WTC11 (cell line): Measurements from ENCODE around the gene DSTYK. TPM values are rescaled to one million over a fixed set of nuclear protein-coding genes. Genes with fewer than 3 reads are reported as not detected.

Source experiments
- ATAC-seq: fragments of 200-7000 bp; cut with Tn5 transposase; 2 replicates; pipeline ENCODE4 v1.10.0; 2021; ENCODE audit warnings: mild to moderate bottlenecking, moderate library complexity
- CTCF ChIA-PET: fragments of 300-600 bp; sonication (Branson Sonifier 250); formaldehyde crosslinking; loops from one replicate; lab custom pipeline; 2021; ENCODE audit warnings: antibody characterized with exemption; lab: Charles Lee
- POLR2A ChIA-PET: fragments of 350-600 bp; sonication (Branson Sonifier 250); formaldehyde crosslinking; loops from one replicate; lab custom pipeline; 2021; ENCODE audit warnings: antibody characterized with exemption; lab: Charles Lee
- DNase-seq: peaks from one replicate; pipeline ENCODE4 v3.0.0; 2021; ENCODE audit warnings: low spot score
- H3K27ac Mint-ChIP-seq: 2 replicates; pipeline ENCODE4 v1.8.0; 2021; ENCODE audit warnings: mixed read lengths
- H3K27me3 Mint-ChIP-seq: 2 replicates; pipeline ENCODE4 v1.8.0; 2021; ENCODE audit warnings: low read depth, mild to moderate bottlenecking, moderate library complexity, mixed read lengths
- H3K36me3 Mint-ChIP-seq: 2 replicates; pipeline ENCODE4 v1.8.0; 2021; ENCODE audit warnings: mixed read lengths
- H3K4me1 Mint-ChIP-seq: 2 replicates; pipeline ENCODE4 v1.8.0; 2022; ENCODE audit warnings: mixed read lengths
- H3K4me3 Mint-ChIP-seq: 2 replicates; pipeline ENCODE4 v1.8.0; 2021; ENCODE audit warnings: mild to moderate bottlenecking, moderate library complexity, mixed read lengths
- H3K9me3 Mint-ChIP-seq: 2 replicates; pipeline ENCODE4 v1.8.0; 2021; ENCODE audit warnings: mixed read lengths
- AR ChIP-seq: fragments of 250-450 bp; sonication (Bioruptor Pico); IDR thresholded peaks from 2 replicates; pipeline ENCODE4 v1.9.0; 2021; ENCODE audit warnings: mild to moderate bottlenecking
- CREM ChIP-seq: sonication (generic); formaldehyde crosslinking; IDR thresholded peaks from 2 replicates; pipeline ENCODE4 v1.8.1; 2022; ENCODE audit warnings: mild to moderate bottlenecking, missing genetic modification reagents, moderate library complexity
- FOXK1 ChIP-seq: sonication (generic); formaldehyde crosslinking; IDR thresholded peaks from 2 replicates; pipeline ENCODE4 v1.8.0; 2022; ENCODE audit warnings: mild to moderate bottlenecking, moderate library complexity, missing genetic modification reagents
- JAZF1 ChIP-seq: fragments of 250-450 bp; sonication (Bioruptor Pico); IDR thresholded peaks from 2 replicates; pipeline ENCODE4 v1.9.0; 2021; ENCODE audit warnings: moderate library complexity, mild to moderate bottlenecking, inconsistent platforms
- NFE2L1 ChIP-seq: sonication (generic); formaldehyde crosslinking; IDR thresholded peaks from 2 replicates; pipeline ENCODE4 v1.8.1; 2023; ENCODE audit warnings: missing genetic modification reagents
- PREB ChIP-seq: sonication (generic); formaldehyde crosslinking; IDR thresholded peaks from 2 replicates; pipeline ENCODE4 v1.8.1; 2022; ENCODE audit warnings: mild to moderate bottlenecking, missing genetic modification reagents, moderate library complexity, borderline replicate concordance
- RORB ChIP-seq: fragments of 250-450 bp; sonication (Bioruptor Pico); IDR thresholded peaks from 2 replicates; pipeline ENCODE4 v1.9.0; 2021; ENCODE audit warnings: mild to moderate bottlenecking
- SP1 ChIP-seq: sonication (generic); formaldehyde crosslinking; conservative IDR thresholded peaks from 2 replicates; pipeline ENCODE4 v1.8.1; 2022; ENCODE audit warnings: missing genetic modification reagents
- TP53 ChIP-seq: sonication (generic); formaldehyde crosslinking; IDR thresholded peaks from 2 replicates; pipeline ENCODE4 v1.8.1; 2023; ENCODE audit warnings: mild to moderate bottlenecking, missing genetic modification reagents
- ZNF219 ChIP-seq: sonication (generic); formaldehyde crosslinking; IDR thresholded peaks from 2 replicates; pipeline ENCODE4 v1.8.0; 2023; ENCODE audit warnings: missing genetic modification reagents, mild to moderate bottlenecking, borderline replicate concordance
- ZNF396 ChIP-seq: fragments of 250-450 bp; sonication (Bioruptor Pico); IDR thresholded peaks from 2 replicates; pipeline ENCODE4 v1.8.0; 2021; ENCODE audit warnings: mild to moderate bottlenecking, moderate library complexity, borderline replicate concordance
- total RNA-seq: library from RNA; stranded (reverse); gene quantifications from 3 replicates; pipeline ENCODE4 v1.2.3, GENCODE V29; 2021
- TF ChIP-seq, protein P1 (sequence below): sonication (generic); formaldehyde crosslinking; IDR thresholded peaks from 2 replicates; pipeline ENCODE4 v1.8.1; 2023; ENCODE audit warnings: mild to moderate bottlenecking, moderate library complexity, missing genetic modification reagents
- TF ChIP-seq, protein P2 (sequence below): sonication (generic); formaldehyde crosslinking; IDR thresholded peaks from 2 replicates; pipeline ENCODE4 v1.8.1; 2023; ENCODE audit warnings: mild to moderate bottlenecking, missing genetic modification reagents
- TF ChIP-seq, protein P3 (sequence below): fragments of 250-450 bp; sonication (Bioruptor Pico); IDR thresholded peaks from 2 replicates; pipeline ENCODE4 v1.9.0; 2021; ENCODE audit warnings: mild to moderate bottlenecking
- TF ChIP-seq, protein P4 (sequence below): fragments of 250-450 bp; sonication (Bioruptor Pico); IDR thresholded peaks from 2 replicates; pipeline ENCODE4 v1.8.0; 2021; ENCODE audit warnings: mild to moderate bottlenecking
- TF ChIP-seq, protein P5 (sequence below): sonication (generic); formaldehyde crosslinking; IDR thresholded peaks from 2 replicates; pipeline ENCODE4 v1.8.1; 2022; ENCODE audit warnings: low read depth, missing genetic modification reagents, borderline replicate concordance

Gene DSTYK
- total RNA-seq, 1 experiment from 2014 or later = 11.6 TPM

DNA sequence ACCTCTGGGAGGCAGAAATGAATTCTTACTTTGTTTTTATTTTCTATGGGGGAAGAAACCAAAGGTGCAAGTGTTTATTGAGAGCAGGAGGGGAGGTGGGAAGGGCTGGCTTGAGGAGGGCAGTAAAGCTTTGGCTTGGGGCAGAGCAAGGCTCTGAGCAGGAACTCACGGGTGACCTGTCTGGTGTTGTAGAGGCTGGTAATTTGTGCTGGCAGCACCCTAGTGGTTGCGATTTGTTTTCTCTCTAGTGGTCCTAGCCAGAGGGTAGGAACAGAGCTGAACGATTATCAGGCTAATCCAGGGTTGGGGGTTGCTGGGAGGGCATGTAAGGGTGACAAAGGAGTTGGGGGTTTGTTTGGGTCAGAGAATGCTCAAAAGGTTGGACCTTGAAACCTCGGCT, 32.9 kb upstream of the DSTYK start:
- TF ChIP-seq ZNF396 (CRISPR knock-in tag) (no peak), TP53 (CRISPR knock-in tag) (no peak), FOXK1 (CRISPR knock-in tag) (no peak), ZNF219 (CRISPR knock-in tag) (no peak)
- TF ChIP-seq, protein P1, sequence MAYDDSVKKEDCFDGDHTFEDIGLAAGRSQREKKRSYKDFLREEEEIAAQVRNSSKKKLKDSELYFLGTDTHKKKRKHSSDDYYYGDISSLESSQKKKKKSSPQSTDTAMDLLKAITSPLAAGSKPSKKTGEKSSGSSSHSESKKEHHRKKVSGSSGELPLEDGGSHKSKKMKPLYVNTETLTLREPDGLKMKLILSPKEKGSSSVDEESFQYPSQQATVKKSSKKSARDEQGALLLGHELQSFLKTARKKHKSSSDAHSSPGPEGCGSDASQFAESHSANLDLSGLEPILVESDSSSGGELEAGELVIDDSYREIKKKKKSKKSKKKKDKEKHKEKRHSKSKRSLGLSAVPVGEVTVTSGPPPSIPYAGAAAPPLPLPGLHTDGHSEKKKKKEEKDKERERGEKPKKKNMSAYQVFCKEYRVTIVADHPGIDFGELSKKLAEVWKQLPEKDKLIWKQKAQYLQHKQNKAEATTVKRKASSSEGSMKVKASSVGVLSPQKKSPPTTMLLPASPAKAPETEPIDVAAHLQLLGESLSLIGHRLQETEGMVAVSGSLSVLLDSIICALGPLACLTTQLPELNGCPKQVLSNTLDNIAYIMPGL = no peak
- no peak for ATAC-seq
- ChIA-PET CTCF (interaction anchor here (1.1 to 3.2 kb wide), 4 partner anchors 12 to 183 kb away, joined by 3 to 11 read pairs (median 4); no protein-coding TSS in a partner anchor), POLR2A (no interaction called here)
- Mint-ChIP-seq H3K36me3 (no peaks in the 10 kb centered on the region), H3K4me1 (peaks cover 5% of the 10 kb centered on the region; the same call in 1 of the 2 replicates), H3K27ac (no peak overlapping the region), H3K9me3 (no peaks in the 10 kb centered on the region), H3K4me3 (no peak overlapping the region), H3K27me3 (no peaks in the 10 kb centered on the region)
- DNase-seq = no peak

- no peaks in the 10 kb centered on the region for H3K27me3 Mint-ChIP-seq
- peaks cover 7% of the 10 kb centered on the region; the same call in 1 of the 2 replicates for H3K4me1 Mint-ChIP-seq
- ChIA-PET POLR2A (no interaction called here), CTCF (interaction anchor here (1.1 to 3.2 kb wide), 4 partner anchors 13 to 182 kb away, joined by 3 to 11 read pairs (median 4); no protein-coding TSS in a partner anchor)
- H3K9me3 Mint-ChIP-seq = no peaks in the 10 kb centered on the region
- no peak for ATAC-seq
- H3K27ac Mint-ChIP-seq = no peak overlapping the region
- H3K4me3 Mint-ChIP-seq = no peak overlapping the region
- H3K36me3 Mint-ChIP-seq = no peaks in the 10 kb centered on the region
- DNase-seq = no peak
- TF ChIP-seq, protein P2, sequence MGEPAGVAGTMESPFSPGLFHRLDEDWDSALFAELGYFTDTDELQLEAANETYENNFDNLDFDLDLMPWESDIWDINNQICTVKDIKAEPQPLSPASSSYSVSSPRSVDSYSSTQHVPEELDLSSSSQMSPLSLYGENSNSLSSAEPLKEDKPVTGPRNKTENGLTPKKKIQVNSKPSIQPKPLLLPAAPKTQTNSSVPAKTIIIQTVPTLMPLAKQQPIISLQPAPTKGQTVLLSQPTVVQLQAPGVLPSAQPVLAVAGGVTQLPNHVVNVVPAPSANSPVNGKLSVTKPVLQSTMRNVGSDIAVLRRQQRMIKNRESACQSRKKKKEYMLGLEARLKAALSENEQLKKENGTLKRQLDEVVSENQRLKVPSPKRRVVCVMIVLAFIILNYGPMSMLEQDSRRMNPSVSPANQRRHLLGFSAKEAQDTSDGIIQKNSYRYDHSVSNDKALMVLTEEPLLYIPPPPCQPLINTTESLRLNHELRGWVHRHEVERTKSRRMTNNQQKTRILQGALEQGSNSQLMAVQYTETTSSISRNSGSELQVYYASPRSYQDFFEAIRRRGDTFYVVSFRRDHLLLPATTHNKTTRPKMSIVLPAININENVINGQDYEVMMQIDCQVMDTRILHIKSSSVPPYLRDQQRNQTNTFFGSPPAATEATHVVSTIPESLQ = no peak
- TF ChIP-seq RORB (CRISPR knock-in tag) (no peak), JAZF1 (CRISPR knock-in tag) (no peak), PREB (no peak), NFE2L1 (CRISPR knock-in tag) (no peak), CREM (CRISPR knock-in tag) (no peak), AR (no peak), SP1 (CRISPR knock-in tag) (no peak)
- TF ChIP-seq, protein P3, sequence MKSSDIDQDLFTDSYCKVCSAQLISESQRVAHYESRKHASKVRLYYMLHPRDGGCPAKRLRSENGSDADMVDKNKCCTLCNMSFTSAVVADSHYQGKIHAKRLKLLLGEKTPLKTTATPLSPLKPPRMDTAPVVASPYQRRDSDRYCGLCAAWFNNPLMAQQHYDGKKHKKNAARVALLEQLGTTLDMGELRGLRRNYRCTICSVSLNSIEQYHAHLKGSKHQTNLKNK = no peak
- TF ChIP-seq, protein P4, sequence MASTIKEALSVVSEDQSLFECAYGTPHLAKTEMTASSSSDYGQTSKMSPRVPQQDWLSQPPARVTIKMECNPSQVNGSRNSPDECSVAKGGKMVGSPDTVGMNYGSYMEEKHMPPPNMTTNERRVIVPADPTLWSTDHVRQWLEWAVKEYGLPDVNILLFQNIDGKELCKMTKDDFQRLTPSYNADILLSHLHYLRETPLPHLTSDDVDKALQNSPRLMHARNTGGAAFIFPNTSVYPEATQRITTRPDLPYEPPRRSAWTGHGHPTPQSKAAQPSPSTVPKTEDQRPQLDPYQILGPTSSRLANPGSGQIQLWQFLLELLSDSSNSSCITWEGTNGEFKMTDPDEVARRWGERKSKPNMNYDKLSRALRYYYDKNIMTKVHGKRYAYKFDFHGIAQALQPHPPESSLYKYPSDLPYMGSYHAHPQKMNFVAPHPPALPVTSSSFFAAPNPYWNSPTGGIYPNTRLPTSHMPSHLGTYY (CRISPR knock-in tag) = no peak
- TF ChIP-seq, protein P1 = no peak
- TF ChIP-seq, protein P5, sequence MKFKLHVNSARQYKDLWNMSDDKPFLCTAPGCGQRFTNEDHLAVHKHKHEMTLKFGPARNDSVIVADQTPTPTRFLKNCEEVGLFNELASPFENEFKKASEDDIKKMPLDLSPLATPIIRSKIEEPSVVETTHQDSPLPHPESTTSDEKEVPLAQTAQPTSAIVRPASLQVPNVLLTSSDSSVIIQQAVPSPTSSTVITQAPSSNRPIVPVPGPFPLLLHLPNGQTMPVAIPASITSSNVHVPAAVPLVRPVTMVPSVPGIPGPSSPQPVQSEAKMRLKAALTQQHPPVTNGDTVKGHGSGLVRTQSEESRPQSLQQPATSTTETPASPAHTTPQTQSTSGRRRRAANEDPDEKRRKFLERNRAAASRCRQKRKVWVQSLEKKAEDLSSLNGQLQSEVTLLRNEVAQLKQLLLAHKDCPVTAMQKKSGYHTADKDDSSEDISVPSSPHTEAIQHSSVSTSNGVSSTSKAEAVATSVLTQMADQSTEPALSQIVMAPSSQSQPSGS (CRISPR knock-in tag) = no peak
Observed at GRCh38 chr1:205243350-205244191, 32.1 kb upstream of the DSTYK start.
